Esophagus (tissue), 2 donors: ENCODE data around the gene CCL7. TPM values are rescaled to one million over a fixed set of nuclear protein-coding genes. Genes with fewer than 3 reads are reported as not detected.
"Not testable (repeated sequence)": the region's sequence is repeated elsewhere in the genome, so short reads cannot be mapped to it uniquely, and the experiment has no call there.

Source experiments
- H3K27ac ChIP-seq, 2 donors: one replicate each; pipeline ENCODE4 v1.5.1; 2013; ENCODE audit warnings: low read depth in 2 of 2, mild to moderate bottlenecking in 2 of 2, inconsistent platforms in 1 of 2, low read length in 1 of 2, moderate library complexity in 1 of 2
- H3K27me3 ChIP-seq, 2 donors: one replicate each; pipeline ENCODE4 v1.6.1; 2013; ENCODE audit warnings: low read length in 2 of 2, control low read depth in 1 of 2, mild to moderate bottlenecking in 1 of 2; ENCODE audit not compliant: insufficient read depth in 2 of 2, control insufficient read depth in 1 of 2
- H3K36me3 ChIP-seq, 2 donors: one replicate each; pipeline ENCODE4 v1.6.1; 2013; ENCODE audit warnings: low read length in 1 of 2; ENCODE audit not compliant: control insufficient read depth in 2 of 2, insufficient read depth in 2 of 2
- H3K4me1 ChIP-seq, 2 donors: one replicate each; pipeline ENCODE4 v1.6.1; 2013; ENCODE audit warnings: low read length in 1 of 2; ENCODE audit not compliant: control insufficient read depth in 2 of 2, insufficient read depth in 2 of 2
- H3K4me3 ChIP-seq, 2 donors: one replicate each; pipeline ENCODE4 v1.5.1; 2013; ENCODE audit warnings: low read length in 2 of 2, mild to moderate bottlenecking in 2 of 2, low read depth in 1 of 2, moderate library complexity in 1 of 2
- H3K9me3 ChIP-seq, 2 donors: one replicate each; pipeline ENCODE4 v1.6.1; 2013; ENCODE audit warnings: mild to moderate bottlenecking in 2 of 2, low read depth in 1 of 2, low read length in 1 of 2, moderate library complexity in 1 of 2; ENCODE audit not compliant: control insufficient read depth in 2 of 2, insufficient read depth in 1 of 2
- WGBS, 2 donors: extraction: QIAGEN DNeasy Blood & Tissue Kit; methylation state at CpG; one replicate each; pipeline ENCODE4 v1.1.7; 2013; 5-methylcytosine and 5-hydroxymethylcytosine counted together
- polyA plus RNA-seq, 2 donors: library from polyadenylated mRNA; stranded (reverse); fragments of 200-250 nt; gene quantifications; one replicate each; pipeline ENCODE4 v1.2.3, GENCODE V29; 2013
- donor health status: healthy with polysubstance abuse.
- donor health status: Bipolar disorder and iron deficiency.

CCL7 gene
- polyA plus RNA-seq, result not detected

- H3K4me1 ChIP-seq, result peaks cover 0 to 3% of the 10 kb centered on the region in 2 donors
- 23% methylated on average over 1 of the region's 1 CpG for WGBS, 2 donors
- H3K4me3 ChIP-seq, result no peak within 1 kb of the TSS
- H3K36me3 ChIP-seq, result no peaks in the 10 kb centered on the region
- no peaks in the 10 kb centered on the region for H3K9me3 ChIP-seq
- no peaks in the 10 kb centered on the region for H3K27me3 ChIP-seq
- H3K27ac ChIP-seq, result no peak within 1 kb of the TSS
Measured at GRCh38 chr17:34269969-34270368, at the start of gene CCL7. CCL7 (plus strand) TSS chr17:34270221; CDS start chr17:34270291, 70 bp downstream.

GRCh38 chr17:34220752-34221395 lies 49.1 kb upstream of the CCL7 start:
- no peak overlapping the region for H3K4me3 ChIP-seq
- no peaks in the 10 kb centered on the region for H3K27me3 ChIP-seq
- 85 to 90% methylated on average over 5 of the region's 5 CpGs for WGBS, 2 donors
- no peaks in the 10 kb centered on the region for H3K36me3 ChIP-seq
- no peak overlapping the region for H3K27ac ChIP-seq
- no peaks in the 10 kb centered on the region for H3K9me3 ChIP-seq
- H3K4me1 ChIP-seq, result no peaks in the 10 kb centered on the region

DNA sequence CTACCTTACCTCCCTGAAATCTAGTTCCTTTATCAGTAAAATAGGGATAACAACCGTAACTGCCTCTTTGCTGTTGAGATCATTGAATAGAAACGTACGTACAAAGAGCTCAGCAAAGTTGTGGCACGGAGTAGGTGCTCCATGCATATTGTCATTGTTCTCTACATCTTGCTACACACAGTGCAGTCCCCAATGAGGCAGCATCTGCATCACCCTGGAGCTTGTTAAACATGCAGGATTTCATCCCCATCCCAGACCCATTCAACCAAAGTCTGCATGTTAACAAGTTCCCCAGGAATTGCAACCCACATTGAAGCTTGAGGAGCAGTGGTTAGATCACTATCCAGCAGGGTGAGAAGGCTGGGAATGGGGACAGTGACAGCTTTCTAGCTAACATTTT lies 48.6 kb upstream of the CCL7 start:
- no peaks in the 10 kb centered on the region for H3K36me3 ChIP-seq
- H3K9me3 ChIP-seq, result no peaks in the 10 kb centered on the region
- H3K4me1 ChIP-seq, result no peaks in the 10 kb centered on the region
- H3K27ac ChIP-seq, result no peak overlapping the region
- WGBS, 2 donors, result 85 to 88% methylated on average over 4 of the region's 4 CpGs
- no peaks in the 10 kb centered on the region for H3K27me3 ChIP-seq
- no peak overlapping the region for H3K4me3 ChIP-seq

- 69% methylated on average over 3 of the region's 3 CpGs for WGBS, 2 donors
- no peaks in the 10 kb centered on the region for H3K4me1 ChIP-seq
- H3K27ac ChIP-seq, result no peak overlapping the region
- no peak overlapping the region for H3K4me3 ChIP-seq
- H3K27me3 ChIP-seq, result no peaks in the 10 kb centered on the region
- no peaks in the 10 kb centered on the region for H3K36me3 ChIP-seq
- no peaks in the 10 kb centered on the region for H3K9me3 ChIP-seq
Measured at GRCh38 chr17:34222722-34223497, 47.1 kb upstream of the CCL7 start.

DNA sequence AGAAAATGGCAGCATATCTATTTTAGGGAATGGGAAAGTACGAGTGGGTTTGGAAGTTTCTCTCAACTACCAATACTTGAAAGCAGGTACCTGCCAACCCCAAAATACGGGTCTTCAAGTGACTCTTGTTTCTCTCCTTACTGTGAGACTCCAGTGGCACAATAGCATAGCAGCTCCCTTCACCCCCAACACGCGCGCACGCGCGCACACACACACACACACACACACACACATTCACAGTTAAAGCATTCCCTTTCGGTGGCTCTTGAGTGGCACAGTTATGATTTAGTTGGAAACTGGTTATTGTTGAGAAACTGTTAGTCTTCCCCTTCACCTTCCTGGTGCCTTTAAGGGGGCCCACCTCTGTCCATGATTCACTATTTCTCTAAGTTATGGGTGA lies 45.0 kb upstream of the CCL7 start:
- 81 to 91% methylated on average over 9 of the region's 9 CpGs for WGBS, 2 donors
- no peaks in the 10 kb centered on the region for H3K36me3 ChIP-seq
- no peak overlapping the region for H3K4me3 ChIP-seq
- no peaks in the 10 kb centered on the region for H3K27me3 ChIP-seq
- H3K4me1 ChIP-seq, result no peaks in the 10 kb centered on the region
- peaks cover 0 to 2% of the 10 kb centered on the region in 2 donors for H3K9me3 ChIP-seq
- no peak overlapping the region for H3K27ac ChIP-seq

GRCh38 chr17:34226011-34226743 lies 43.8 kb upstream of the CCL7 start:
- WGBS, 2 donors, result 50 to 57% methylated on average over 3 of the region's 3 CpGs
- Histone ChIP-seq H3K4me1 (no peaks in the 10 kb centered on the region), H3K4me3 (no peak overlapping the region), H3K9me3 (peaks cover 0 to 3% of the 10 kb centered on the region in 2 donors), H3K27ac (no peak overlapping the region), H3K27me3 (no peaks in the 10 kb centered on the region), H3K36me3 (no peaks in the 10 kb centered on the region)

- no peak overlapping the region for H3K4me3 ChIP-seq
- H3K36me3 ChIP-seq, result no peaks in the 10 kb centered on the region
- no peaks in the 10 kb centered on the region for H3K27me3 ChIP-seq
- no peak overlapping the region for H3K27ac ChIP-seq
- H3K4me1 ChIP-seq, result no peaks in the 10 kb centered on the region
- peaks cover 0 to 3% of the 10 kb centered on the region in 2 donors for H3K9me3 ChIP-seq
Measured at GRCh38 chr17:34226744-34227034, 43.3 kb upstream of the CCL7 start.

GRCh38 chr17:34227293-34227692 lies 42.7 kb upstream of the CCL7 start:
- H3K27me3 ChIP-seq, H3K4me3 ChIP-seq, H3K36me3 ChIP-seq, H3K27ac ChIP-seq, H3K9me3 ChIP-seq, H3K4me1 ChIP-seq: not testable (repeated sequence)
- WGBS, 2 donors, result 70 to 74% methylated on average over 2 of the region's 2 CpGs

GRCh38 chr17:34227707-34228106 lies 42.3 kb upstream of the CCL7 start:
- Histone ChIP-seq H3K4me3 (no peak overlapping the region), H3K4me1 (no peaks in the 10 kb centered on the region), H3K27ac (no peak overlapping the region), H3K36me3 (no peaks in the 10 kb centered on the region), H3K27me3 (no peaks in the 10 kb centered on the region), H3K9me3 (peaks cover 0 to 3% of the 10 kb centered on the region in 2 donors)
- WGBS, 2 donors, result 51 to 53% methylated on average over 3 of the region's 3 CpGs
